Glomerular endothelial cell (primary cell): ENCODE results near the gene MAMDC4. TPM values are rescaled to one million over a fixed set of nuclear protein-coding genes. Genes with fewer than 3 reads are reported as not detected.
"Not testable (repeated sequence)": the region's sequence is repeated elsewhere in the genome, so short reads cannot be mapped to it uniquely, and the experiment has no call there.

Experiments
- DNase-seq: peaks from one replicate; pipeline ENCODE4 v3.0.0-alpha.2; 2011; ENCODE audit warnings: low read depth, low spot score; ENCODE audit errors: extremely low read depth
- total RNA-seq: library from RNA; depleted of rRNA; stranded (reverse); fragments of >200 nt; gene quantifications from 2 replicates; pipeline ENCODE4 v1.2.3, GENCODE V29; 2015

The MAMDC4 gene
- total RNA-seq, 1 donor from 2014 or later = 3.4 TPM

DNA sequence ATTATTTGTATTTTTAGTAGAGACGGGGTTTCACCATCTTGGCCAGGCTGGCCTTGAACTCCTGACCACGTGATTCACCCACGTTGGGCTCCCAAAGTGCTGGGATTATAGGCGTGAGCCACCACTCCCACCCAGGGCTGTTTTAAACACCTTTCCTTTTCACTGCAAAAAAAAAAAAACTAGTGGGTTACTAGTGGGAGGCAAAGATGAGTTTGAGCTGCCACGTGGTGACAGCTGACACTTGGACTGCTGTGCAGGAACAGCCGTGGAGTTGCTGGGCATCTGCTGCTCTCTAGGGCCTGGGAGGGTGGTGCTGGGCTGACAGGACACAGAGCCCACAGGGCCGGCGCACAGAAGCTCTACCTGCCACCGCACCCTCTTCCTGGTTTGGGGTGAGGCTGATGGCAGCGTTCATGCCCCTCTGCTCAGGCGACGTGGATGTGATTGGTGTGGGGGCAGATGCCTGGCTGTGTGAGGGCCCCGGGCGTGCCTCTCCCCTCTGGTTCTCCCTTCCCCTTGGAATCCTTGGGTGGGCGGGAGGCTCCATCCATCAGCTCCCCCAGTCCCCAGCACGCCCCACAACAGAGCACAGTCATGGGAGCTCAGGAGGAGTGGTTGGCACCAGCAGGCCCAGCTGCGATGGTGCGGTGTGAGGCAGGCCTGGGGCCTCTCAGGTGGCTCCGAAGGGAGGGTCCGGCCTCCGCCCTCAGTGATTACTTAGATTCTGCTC is 27.5 kb upstream of the MAMDC4 start:
- DNase-seq = no peak

DNA sequence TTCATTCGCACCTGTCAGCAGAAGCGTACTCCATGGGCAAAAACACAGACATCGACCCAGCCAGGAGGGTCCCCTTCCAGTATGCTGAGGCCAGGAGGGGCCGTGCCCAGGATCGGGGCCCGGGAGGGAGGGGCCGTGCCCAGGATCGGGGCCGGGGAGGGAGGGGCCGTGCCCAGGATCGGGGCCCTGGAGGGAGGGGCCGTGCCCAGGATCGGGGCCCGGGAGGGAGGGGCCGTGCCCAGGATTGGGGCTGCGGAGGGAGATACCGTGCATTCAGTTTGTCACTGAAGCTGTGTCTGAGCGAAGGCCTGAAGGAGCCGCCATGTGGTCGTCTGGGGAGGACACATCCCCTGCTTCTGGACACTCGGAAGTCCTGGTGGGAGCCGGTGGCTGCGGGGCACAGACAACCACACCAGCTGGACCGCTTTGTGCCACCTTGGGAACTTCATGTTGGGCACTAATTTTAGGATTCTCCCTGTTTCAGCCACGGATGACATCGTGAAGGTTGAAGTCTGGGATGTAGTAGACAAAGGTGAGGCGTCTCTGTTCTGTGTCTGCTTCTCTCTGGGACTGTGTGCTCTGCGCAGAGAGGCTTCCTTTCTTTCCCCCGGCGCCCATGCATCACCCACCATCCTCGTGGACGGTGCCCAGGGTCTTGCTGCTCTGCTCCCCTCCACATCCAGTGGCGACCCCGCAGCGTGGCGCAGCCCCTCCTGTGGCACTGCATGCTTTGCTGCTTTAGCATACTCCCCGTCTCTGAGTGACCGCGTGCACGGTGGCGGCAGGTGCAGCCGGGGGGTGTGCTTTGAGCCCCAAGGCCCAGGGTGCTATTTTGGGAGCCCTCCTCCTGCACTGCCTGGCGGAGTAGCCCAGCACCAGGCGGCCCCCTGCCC is 26.6 kb upstream of the MAMDC4 start:
- no peak for DNase-seq

DNA sequence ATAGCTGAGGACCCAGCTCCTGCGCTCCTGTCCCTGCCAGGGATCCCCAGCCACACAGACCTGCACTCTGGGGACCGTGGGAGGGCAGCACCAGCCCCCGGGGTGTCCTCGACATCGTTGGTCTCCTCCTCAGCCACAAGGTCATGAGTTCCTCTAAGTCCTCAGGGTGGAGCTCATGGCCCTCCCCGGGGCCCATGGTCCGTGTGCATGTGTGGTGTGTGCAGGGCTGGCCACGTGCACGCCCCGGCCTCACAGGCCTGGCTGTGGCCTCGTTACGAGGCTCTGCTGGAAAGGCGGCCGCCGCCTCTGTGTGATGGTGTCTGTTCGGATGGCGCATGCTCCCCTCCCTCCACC is 26.0 kb upstream of the MAMDC4 start:
- DNase-seq = no peak

DNA sequence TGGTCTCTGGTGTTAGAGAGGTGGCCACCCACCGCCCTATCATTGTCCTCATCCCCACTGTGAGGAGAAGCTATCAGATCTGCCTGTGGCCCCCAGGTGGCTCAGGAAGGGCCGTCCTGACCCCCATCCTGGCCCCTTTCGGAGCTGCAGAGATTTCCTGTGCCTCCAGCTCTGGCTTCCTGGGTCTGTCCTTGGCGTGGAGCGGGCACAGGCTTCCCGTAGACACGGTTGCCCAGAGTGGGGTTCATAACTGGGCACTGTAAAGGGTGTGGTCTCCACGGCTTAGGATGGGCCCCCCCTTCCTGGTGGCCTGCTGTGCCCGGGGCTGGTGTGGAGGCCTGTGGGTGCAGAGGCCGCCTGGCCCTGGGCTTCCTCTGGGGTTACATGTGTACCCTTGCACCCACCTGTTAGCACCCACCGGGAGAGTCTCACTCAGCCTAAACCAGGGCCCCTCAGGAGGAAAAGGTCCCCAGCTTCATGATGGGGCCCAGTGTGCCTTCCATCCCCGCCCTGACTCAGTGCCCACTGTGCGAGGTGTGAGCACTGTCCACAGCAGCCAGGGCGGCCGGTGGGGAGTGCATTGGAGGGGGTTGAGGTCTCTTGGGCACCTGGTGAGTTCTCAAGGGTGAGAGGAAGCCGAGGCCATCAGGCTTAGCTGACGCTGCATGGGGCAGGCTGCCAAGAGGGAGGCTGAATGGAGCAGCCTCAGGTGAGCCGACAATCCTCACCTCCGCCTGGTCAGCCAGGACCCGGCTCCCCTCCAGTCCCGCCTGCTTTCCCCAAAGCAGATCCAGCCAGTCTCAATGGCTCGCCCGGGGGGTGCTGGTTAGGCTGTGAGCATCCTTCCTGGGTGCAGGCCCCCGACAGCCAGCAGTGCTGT is 25.2 kb upstream of the MAMDC4 start:
- DNase-seq = no peak

DNA sequence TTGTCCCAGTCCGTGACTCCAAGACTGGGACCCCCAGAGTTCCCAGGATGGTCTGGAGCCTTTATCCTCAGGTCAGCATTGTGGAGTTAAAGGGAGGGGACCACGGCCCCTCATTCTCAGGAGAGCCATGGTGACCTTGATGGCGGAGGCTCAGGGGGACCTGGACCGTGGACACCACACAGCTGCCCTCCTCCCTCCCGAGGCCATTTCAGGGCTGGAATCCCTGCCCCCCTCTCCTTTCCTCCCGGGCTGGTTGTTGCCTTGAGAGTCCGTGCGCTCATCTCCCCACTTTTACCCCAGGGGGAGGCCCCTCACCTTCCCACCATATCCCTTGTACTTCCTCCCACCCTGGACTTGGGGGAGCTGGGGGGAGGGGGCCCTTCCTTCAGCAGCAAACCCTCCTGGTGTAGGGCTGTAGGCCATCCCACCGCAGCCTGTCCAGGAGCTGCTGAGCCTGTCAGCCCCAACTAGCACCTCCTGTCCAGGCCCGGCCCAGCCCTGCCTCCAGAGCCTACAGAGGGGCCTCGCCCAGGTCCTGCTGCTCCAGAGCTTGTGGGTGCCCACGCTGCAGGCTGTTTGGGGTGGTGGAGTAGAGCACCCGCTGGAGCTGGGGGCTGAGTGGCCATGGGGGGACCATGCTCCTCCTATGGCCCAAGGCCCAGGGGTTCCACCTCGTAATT is 24.2 kb upstream of the MAMDC4 start:
- no peak for DNase-seq

DNA sequence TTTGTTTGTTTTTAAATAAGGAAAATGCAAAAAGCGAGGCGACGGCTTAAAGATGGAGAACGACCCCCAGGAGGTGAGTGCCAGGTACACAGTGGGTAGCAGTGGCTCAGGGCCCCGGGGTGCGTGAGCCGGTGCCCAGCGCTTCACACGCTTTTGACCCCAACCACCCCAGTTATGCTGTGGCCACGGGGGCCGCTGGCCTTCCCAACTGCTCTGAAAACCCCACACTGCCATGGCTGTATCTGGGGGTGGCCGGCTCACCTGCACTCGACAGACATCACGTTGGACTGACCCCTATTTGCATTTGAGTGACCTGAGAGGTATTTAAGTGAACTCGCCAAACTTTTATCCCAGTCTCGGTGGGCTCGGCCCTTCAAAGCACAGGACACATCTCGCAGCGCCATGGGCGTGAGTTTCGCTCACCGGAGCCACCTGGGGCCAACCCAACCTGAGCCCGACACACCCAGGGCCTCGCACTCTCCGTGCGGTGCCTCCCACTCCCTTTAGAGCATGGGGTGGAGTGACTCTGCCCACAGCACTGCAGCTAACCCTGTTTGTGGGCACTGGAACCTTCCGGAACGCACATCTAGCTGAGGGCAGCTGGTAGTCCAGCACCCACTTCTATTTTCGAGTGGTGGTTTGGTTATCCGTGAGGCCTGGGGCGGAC is 23.5 kb upstream of the MAMDC4 start:
- DNase-seq = no peak

DNA sequence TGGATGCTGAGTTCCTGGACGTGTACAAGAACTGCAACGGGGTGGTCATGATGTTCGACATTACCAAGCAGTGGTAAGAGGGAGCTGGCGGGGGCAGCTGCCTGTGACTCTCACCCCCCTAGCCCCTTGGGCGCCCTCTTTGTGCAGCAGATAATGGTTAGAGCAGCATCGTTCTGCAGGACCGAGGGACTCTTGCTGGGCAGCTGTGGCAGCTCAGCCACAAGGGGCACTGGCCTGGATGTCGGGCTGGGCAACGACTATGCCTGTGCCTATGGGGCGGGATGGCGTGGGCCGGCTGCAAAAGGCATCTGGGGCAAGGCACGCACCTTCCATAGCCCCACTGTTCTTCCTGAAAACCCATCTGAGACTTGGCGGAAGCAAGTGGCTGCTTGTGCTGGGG is 22.7 kb upstream of the MAMDC4 start:
- DNase-seq = no peak

DNA sequence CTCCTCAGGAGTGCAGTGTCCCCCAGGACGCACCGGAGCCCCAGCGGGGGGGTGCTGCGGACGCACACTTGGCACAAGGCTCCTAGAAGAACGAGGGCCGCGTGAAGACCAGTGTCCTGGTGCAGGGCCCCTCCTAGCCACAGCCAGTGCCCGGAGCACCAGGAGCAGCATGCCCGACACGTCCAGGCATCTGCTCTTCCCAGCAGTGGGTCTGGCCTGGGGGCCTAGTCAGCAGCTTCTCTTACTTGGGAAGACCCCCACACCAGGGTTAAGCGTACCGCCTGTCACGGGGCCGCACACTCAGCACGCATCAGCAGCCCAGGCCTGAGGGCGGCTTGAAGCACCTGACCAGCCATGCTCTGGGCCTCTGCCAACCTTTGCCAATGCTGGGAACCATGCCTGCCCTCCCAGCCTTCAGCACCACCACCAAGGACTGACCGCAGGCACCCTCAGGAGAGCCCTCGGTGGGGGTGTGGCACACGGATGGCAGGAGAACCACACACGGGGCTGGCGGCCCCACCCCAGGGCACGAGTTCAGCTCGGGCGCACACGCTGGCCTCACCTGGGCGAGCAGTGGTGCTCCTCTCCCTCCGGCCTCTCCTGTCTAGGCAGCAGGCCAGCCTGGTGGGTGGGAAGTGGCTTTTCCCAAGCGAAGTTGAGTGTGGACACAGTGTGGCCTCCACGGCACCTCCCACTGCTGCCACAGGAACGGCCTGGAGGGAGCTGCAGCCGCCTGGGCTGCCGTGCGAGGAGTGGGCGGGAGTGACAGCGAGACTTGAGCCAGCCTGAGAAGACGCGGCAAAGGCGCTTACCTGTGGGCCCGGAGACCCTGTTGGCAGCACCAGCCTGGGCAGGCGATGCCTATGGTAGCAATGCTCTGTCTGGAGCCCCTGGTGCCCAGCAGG is 21.9 kb upstream of the MAMDC4 start:
- no peak for DNase-seq

DNA sequence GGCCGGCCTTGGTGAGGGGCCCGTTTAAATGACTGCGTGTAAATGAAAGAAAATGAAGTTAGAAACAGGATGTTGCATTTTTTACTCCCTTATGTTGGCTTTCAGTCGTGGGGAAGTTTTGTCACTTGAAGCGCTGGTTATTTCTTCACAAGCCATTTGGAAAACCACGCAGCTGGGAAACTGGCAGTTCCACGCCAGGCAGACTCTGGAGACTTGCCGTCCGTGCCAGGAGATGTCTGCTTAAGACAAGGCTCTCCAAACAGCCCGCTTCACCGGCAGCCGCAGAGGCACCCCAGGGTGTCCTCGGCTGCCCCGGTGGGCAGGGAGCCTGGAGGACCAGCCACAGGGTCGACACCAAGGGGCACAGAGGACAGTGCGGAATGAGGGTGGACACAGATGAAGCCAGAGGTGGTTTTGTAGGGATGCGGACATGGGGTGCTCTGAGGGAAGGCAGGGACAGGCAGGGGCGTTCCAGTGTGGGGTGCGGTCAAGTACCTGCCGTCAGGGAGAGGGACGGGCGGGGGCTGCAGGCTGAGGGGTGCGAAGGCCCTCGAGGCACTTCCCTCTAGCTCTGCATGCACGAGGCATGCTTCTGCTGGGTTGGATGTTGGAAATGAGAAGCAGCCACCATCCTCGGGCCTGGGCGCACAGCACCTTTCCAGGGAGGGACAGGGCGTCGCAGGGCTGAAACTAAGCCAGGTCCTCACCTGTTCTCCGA is 21.0 kb upstream of the MAMDC4 start:
- no peak for DNase-seq

DNA sequence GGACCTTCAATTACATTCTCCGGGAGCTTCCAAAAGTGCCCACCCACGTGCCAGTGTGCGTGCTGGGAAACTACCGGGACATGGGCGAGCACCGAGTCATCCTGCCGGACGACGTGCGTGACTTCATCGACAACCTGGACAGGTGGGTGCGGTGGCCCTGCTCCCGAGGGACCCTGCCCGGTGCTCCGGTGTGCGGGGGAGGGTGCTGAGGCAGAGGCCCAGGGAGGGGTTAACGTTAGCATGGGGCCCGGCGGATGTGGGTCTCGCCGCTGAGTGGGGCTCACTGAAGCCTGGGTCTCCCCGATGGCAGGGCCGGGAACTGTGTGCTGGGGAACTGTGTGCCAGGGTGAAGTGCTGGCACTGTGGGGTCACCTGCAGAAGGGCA is 20.4 kb upstream of the MAMDC4 start:
- no peak for DNase-seq

DNA sequence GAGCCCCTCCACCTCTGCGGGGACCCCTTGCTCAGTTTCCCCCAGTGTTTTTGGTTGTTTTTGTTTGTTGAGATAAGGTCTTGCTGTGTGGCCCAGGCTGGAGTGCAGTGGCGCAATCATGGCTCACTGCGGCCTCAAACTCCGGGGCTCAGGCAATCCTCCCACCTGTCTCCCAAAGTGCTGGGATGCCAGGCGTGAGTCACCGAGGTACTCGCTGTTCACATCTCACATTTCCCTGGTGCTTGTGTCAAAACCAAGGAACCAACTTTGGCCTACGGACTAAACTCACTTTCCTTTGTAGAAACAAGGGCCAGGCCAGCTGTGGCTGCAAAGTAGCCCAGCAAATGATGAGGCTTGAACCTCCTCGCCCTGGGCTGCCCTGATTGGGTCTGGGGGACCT is 19.6 kb upstream of the MAMDC4 start:
- DNase-seq = no peak

DNA sequence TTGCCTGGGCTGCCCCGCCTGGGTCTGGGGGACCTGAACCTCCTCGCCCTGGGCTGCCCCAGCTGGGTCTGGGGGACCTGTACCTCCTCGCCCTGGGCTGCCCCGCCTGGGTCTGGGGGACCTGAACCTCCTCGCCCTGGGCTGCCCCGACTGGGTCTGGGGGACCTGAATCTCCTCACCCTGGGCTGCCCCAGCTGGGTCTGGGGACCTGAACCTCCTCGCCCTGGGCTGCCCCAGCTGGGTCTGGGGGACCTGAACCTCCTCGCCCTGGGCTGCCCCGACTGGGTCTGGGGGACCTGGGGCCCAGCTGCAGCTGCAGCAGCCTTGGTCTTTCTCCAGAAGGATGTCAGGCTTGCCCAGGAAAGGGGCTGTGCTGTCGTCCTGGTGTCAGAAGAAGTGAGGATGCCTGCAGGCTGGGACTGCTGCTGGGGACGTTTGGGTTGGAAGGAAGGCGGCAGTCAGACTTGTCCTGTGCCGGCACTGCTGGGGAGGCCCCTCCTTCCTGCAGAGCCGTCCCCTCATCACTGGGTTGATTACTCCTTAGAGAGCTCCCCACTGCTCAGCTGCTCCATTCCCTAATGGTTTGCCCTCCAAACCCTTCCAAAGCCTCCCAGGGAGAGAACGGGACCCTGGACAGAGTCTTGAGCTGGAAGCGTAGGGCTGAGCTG is 18.6 kb upstream of the MAMDC4 start:
- not testable (repeated sequence) for DNase-seq

DNA sequence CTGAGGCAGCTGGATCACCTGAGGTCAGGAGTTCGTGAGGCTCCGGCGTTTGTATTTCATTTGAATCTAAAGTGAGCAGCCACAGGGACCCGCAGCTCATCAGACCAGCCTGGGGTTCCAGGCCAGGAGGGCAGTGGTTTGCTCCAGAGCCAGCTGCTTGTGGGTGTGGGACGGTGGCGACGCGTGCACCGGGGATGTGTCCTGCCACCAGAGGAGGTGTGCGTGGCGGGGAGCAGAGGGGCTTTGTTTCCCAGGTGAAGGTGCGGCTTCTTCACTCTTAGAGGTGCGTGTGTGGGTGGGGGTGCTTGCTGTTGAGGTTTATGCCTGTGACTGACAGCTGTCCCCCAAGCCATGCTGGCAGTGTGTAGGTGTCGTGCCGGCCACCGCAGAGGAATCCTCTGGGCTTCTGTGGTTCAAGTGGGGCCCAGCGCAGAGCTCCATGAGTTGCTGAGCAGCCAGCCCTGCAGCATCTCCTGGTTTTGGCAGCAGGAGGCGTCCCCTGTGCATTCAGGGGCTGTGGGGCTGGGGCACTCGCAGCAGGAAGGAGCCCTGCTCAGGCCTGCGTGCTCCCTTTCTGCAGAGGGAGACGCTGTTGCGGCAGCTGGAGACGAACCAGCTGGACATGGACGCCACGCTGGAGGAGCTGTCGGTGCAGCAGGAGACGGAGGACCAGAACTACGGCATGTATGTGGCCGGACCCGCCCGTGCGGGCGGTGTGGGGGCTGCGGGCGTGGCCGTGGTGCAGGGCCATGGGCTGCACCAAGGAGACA is 16.8 kb upstream of the MAMDC4 start:
- no peak for DNase-seq

DNA sequence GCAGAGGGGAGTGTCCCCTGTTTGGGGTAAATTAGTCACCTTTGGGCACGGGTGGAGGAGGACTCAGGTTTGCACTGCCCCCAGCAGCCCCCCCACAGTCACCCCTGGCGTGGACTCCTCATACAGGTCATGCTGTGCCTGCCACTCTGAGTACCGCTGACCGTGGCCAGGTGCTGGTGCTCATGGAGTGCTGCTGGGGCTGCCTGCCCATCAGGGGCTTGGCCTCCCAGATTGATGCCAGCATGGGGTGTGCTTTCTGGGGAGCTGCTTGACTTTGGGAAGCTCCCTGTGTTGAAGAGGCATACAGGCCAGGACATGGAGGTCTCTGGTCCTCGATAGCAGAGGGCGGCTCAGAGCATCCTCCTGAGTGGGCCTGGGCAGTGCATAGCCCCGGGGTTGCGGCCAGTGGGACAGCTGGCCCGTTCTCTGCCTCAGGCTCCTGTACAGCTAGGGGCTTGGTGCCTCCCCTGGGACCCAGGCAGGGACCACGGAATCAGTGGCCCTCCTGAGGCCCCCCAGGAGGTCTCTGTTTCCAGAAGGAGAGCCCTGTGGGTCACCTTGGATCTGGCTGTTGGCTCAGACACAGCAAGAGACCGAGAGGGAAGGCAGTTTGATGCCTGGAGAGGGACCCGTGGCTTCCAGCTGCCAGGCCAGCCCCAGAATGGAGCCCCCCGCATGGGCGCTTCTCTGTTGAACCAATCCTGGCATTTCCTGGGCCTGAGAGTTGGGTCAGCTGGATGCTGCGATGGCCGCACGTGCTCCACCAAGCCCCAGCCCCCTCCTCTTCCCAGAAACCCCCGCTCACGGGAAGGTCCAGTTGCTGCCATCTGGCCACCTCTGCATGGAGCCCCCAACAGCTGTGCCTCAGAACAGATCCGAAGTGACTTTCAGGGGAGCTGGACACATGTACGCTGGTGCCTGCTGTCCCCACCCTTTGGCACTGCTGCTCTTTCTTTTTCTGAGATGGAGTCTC is 15.9 kb upstream of the MAMDC4 start:
- no peak for DNase-seq

DNA sequence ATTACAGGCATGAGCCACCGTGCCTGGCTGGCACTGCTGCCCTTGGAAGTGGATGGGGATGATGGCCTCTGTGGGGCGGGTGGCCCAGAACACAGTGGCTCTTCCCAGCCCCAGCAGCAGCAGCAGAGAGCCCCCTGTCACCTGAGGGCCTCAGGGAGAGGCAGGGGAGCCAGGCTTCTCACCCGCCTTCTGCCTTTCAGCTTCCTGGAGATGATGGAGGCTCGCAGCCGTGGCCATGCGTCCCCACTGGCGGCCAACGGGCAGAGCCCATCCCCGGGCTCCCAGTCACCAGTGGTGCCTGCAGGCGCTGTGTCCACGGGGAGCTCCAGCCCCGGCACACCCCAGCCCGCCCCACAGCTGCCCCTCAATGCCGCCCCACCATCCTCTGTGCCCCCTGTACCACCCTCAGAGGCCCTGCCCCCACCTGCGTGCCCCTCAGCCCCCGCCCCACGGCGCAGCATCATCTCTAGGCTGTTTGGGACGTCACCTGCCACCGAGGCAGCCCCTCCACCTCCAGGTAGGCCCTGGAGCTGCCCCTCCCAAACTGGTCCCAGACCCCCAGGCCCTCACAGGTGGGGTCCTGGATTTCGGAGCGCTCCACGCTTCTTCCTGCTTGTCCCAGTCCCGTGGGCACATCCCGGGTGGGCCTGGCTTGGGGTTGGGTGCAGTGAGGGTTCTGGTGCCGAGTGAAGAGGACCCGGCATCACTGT is 14.8 kb upstream of the MAMDC4 start:
- DNase-seq = no peak
